Esophagus muscularis mucosa (tissue), 4 donors: ENCODE data around the gene NCEH1.

Experiments used
- CTCF ChIP-seq, 3 experiments: fragments of 200-600 bp in 2 of 3; fragments of 450-650 bp in 1 of 3; sonication (generic) in 2 of 3; IDR thresholded peaks; one replicate each; pipeline ENCODE4 v1.5.1; 2017 to 2019; ENCODE audit warnings: antibody characterized with exemption in 3 of 3, mild to moderate bottlenecking in 2 of 3, moderate library complexity in 1 of 3
- EP300 ChIP-seq: sonication (generic); formaldehyde crosslinking; IDR thresholded peaks from one replicate; pipeline ENCODE4 v1.6.1; 2017; ENCODE audit warnings: antibody characterized with exemption
- POLR2A ChIP-seq: fragments of 450-650 bp; IDR thresholded peaks from one replicate; pipeline ENCODE4 v1.6.1; 2017; ENCODE audit warnings: antibody characterized with exemption, moderate library complexity, mild to moderate bottlenecking, low read depth

GRCh38 chr3:172655388-172655787, 55.5 kb downstream of the NCEH1 start:
- TF ChIP-seq CTCF (IDR thresholded peaks at IDR 0.05) (no peak), POLR2A (no peak), EP300 (no peak)
